HG03159 (cell line): Measurements from ENCODE around the gene TEDC2.
A peak's percentile ranks its signal among the peaks of the same experiment; 100 is the strongest.
"Not testable (repeated sequence)": the region's sequence is repeated elsewhere in the genome, so short reads cannot be mapped to it uniquely, and the experiment has no call there.

Experiments used
- ATAC-seq: cut with Tn5 transposase; IDR thresholded peaks from one replicate; pipeline ENCODE4 v1.9.1; 2021; ENCODE audit warnings: mild to moderate bottlenecking, moderate library complexity; ENCODE audit not compliant: unreplicated experiment

Gene TEDC2

GRCh38 chr16:2459647-2460390, at the start of gene TEDC2:
TEDC2 (plus strand) TSS chr16:2460109; CDS start chr16:2460145, 36 bp downstream.
- peak; percentile 89 for ATAC-seq

- ATAC-seq: no peak
Observed at GRCh38 chr16:2415085-2415484, 44.8 kb upstream of the TEDC2 start.

GRCh38 chr16:2420035-2420434, 39.9 kb upstream of the TEDC2 start:
- no peak for ATAC-seq

- no peak for ATAC-seq
Observed at GRCh38 chr16:2422123-2422867, 37.6 kb upstream of the TEDC2 start.

- ATAC-seq: no peak
Observed at GRCh38 chr16:2424061-2425007, 35.6 kb upstream of the TEDC2 start.

- no peak for ATAC-seq
Observed at GRCh38 chr16:2425008-2425518, 34.8 kb upstream of the TEDC2 start.

GRCh38 chr16:2425825-2426430, 34.0 kb upstream of the TEDC2 start:
- no peak for ATAC-seq

GRCh38 chr16:2426941-2427361, 33.0 kb upstream of the TEDC2 start:
- ATAC-seq: no peak

- ATAC-seq: no peak
Observed at GRCh38 chr16:2427526-2427925, 32.4 kb upstream of the TEDC2 start.

- peak; percentile 14 for ATAC-seq
Observed at GRCh38 chr16:2428051-2428783, 31.7 kb upstream of the TEDC2 start.

- ATAC-seq: no peak
Observed at GRCh38 chr16:2428784-2429033, 31.2 kb upstream of the TEDC2 start.

- ATAC-seq: peak; percentile 87
Observed at GRCh38 chr16:2429034-2429770, 30.7 kb upstream of the TEDC2 start, which contains the start of gene CCNF. CCNF (plus strand) TSS chr16:2429447; CDS start chr16:2429482, 35 bp downstream.

- no peak for ATAC-seq
Observed at GRCh38 chr16:2429771-2430663, 29.9 kb upstream of the TEDC2 start.

- no peak for ATAC-seq
Observed at GRCh38 chr16:2432286-2432685, 27.6 kb upstream of the TEDC2 start.

- ATAC-seq: no peak
Observed at GRCh38 chr16:2432801-2433505, 27.0 kb upstream of the TEDC2 start.

GRCh38 chr16:2435236-2435635, 24.7 kb upstream of the TEDC2 start:
- ATAC-seq: not testable (repeated sequence)

GRCh38 chr16:2436110-2436509, 23.8 kb upstream of the TEDC2 start:
- ATAC-seq: no peak
